Nephron progenitor cell (in vitro differentiated cells): ENCODE results near the gene USP21.

Experiments used
- DNase-seq: peaks from one replicate; pipeline ENCODE4 v3.0.0; 2021
- H3K27ac Mint-ChIP-seq: 2 replicates; pipeline ENCODE4 v1.8.0; 2021; ENCODE audit warnings: mild to moderate bottlenecking, moderate library complexity, mixed read lengths
- H3K27me3 Mint-ChIP-seq: 2 replicates; pipeline ENCODE4 v1.8.0; 2021; ENCODE audit warnings: mild to moderate bottlenecking, low read depth, mixed read lengths; ENCODE audit not compliant: poor library complexity
- H3K36me3 Mint-ChIP-seq: 2 replicates; pipeline ENCODE4 v1.8.0; 2021; ENCODE audit warnings: low read depth, mixed read lengths
- H3K4me1 Mint-ChIP-seq: 2 replicates; pipeline ENCODE4 v1.8.0; 2021; ENCODE audit warnings: mixed read lengths
- H3K4me3 Mint-ChIP-seq: 2 replicates; pipeline ENCODE4 v1.8.0; 2021; ENCODE audit warnings: mild to moderate bottlenecking, moderate library complexity, mixed read lengths
- H3K9me3 Mint-ChIP-seq: 2 replicates; pipeline ENCODE4 v1.8.0; 2021; ENCODE audit warnings: mild to moderate bottlenecking, moderate library complexity, mixed read lengths
- TF ChIP-seq, protein P1 (sequence below): fragments of 200-600 bp; sonication (generic); IDR thresholded peaks from 2 replicates; pipeline ENCODE4 v1.5.0; 2021; ENCODE audit warnings: antibody characterized with exemption

USP21 gene

DNA sequence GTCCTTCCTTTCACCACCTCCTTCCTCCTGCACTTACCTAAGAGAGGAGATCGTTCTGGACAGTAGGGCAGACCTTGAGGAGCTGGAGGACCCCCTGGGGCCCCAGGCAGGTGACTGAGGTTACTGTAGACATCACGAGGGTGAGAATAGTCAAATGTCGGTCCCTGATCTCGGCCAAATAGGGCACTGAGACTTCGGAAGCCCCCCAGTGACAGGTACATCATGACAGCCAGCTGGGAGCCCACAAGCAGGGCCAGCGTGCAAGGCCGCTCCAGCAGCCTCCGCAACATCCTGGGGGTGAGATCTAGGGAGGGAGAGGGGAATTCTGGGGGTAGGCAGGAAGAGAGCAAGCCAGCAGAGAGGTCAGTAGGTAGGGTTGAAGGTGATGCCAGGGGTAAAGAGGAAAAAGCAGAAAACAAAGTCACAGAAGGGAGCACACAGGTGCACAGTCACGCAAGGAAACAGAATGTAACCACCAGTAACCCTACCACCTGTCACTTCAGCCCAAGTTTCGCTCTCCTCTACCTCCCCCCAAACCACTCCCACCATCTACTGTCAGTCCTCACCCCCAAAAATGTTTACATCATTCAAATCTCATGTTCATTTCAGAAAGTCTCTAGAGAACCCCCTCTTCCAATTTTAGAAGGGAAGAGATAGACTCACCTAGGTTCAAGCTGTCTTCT is 16.6 kb downstream of the USP21 start:
- Mint-ChIP-seq H3K4me3 (peak overlapping the region; percentile 100), H3K9me3 (no peaks in the 10 kb centered on the region), H3K4me1 (peaks cover 31% of the 10 kb centered on the region), H3K27ac (no peak overlapping the region), H3K36me3 (peaks cover 35% of the 10 kb centered on the region), H3K27me3 (peaks cover 2% of the 10 kb centered on the region)
- TF ChIP-seq, protein P1, sequence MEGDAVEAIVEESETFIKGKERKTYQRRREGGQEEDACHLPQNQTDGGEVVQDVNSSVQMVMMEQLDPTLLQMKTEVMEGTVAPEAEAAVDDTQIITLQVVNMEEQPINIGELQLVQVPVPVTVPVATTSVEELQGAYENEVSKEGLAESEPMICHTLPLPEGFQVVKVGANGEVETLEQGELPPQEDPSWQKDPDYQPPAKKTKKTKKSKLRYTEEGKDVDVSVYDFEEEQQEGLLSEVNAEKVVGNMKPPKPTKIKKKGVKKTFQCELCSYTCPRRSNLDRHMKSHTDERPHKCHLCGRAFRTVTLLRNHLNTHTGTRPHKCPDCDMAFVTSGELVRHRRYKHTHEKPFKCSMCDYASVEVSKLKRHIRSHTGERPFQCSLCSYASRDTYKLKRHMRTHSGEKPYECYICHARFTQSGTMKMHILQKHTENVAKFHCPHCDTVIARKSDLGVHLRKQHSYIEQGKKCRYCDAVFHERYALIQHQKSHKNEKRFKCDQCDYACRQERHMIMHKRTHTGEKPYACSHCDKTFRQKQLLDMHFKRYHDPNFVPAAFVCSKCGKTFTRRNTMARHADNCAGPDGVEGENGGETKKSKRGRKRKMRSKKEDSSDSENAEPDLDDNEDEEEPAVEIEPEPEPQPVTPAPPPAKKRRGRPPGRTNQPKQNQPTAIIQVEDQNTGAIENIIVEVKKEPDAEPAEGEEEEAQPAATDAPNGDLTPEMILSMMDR: no peak
- no peak for DNase-seq

- DNase-seq: no peak
- Mint-ChIP-seq H3K27me3 (peaks cover 2% of the 10 kb centered on the region), H3K4me3 (peak overlapping the region; percentile 100), H3K4me1 (peaks cover 31% of the 10 kb centered on the region), H3K36me3 (peaks cover 28% of the 10 kb centered on the region), H3K27ac (peak overlapping the region; percentile 86), H3K9me3 (no peaks in the 10 kb centered on the region)
- TF ChIP-seq, protein P1: no peak
Observed at GRCh38 chr1:161176468-161177111, 17.3 kb downstream of the USP21 start.

DNA sequence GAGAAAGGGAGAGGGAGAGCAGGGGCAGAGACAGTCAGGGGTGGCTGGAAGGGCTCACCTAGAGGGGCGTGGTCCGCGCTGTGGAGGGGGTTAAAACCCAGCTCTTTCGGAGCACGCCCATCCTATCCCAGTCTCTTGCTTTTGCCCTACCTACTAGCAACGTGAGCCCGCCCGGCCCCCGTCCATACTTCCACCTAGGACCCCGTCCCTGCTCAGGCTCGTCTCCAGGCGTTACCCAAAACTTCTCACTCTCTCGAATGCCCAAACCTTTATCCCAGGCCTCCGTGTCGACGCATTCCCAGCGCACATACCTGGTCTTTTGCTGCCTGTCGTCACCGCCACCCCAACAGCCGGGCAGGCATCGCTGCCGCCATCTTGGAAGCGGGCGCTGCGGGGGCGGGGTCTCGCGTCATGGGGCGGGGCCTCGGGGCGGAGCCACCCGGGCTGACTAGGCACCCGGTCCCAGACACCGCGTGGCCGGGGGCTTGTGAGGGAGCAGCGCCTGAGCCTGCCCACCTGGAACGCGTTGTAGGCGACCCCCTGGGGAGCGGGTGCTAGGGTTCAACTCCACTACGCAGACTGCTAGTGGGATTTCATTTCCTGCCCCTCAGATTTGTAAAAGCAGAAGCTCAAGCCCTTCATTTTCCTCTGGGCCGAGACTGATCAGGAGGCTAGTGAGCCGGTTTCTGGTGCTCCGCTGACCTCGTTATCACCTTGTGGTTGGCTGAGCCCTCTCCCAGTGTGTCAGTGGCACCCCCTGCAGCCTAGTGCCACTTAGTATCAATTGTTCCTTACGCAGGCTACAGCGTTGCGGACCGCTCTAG is 18.0 kb downstream of the USP21 start, which contains the start of gene B4GALT3:
B4GALT3 (minus strand) TSS at position 396 of the 824 bp plus-strand sequence. CDS start 1,447 bp downstream, outside the sequence.
- peak within 1 kb of the TSS; percentile 100 for H3K4me3 Mint-ChIP-seq
- peak; percentile 98 for DNase-seq
- peaks cover 31% of the 10 kb centered on the region for H3K4me1 Mint-ChIP-seq
- peak within 1 kb of the TSS; percentile 99 for H3K27ac Mint-ChIP-seq
- TF ChIP-seq, protein P1: no peak
- no peaks in the 10 kb centered on the region for H3K9me3 Mint-ChIP-seq
- H3K27me3 Mint-ChIP-seq: peaks cover 7% of the 10 kb centered on the region
- H3K36me3 Mint-ChIP-seq: peaks cover 23% of the 10 kb centered on the region

- Mint-ChIP-seq H3K27me3 (peaks cover 10% of the 10 kb centered on the region), H3K36me3 (peaks cover 18% of the 10 kb centered on the region), H3K4me3 (peak overlapping the region; percentile 100), H3K9me3 (no peaks in the 10 kb centered on the region), H3K27ac (no peak overlapping the region), H3K4me1 (peaks cover 31% of the 10 kb centered on the region)
- TF ChIP-seq, protein P1: no peak
- no peak for DNase-seq
Observed at GRCh38 chr1:161177936-161178244, 18.6 kb downstream of the USP21 start.

DNA sequence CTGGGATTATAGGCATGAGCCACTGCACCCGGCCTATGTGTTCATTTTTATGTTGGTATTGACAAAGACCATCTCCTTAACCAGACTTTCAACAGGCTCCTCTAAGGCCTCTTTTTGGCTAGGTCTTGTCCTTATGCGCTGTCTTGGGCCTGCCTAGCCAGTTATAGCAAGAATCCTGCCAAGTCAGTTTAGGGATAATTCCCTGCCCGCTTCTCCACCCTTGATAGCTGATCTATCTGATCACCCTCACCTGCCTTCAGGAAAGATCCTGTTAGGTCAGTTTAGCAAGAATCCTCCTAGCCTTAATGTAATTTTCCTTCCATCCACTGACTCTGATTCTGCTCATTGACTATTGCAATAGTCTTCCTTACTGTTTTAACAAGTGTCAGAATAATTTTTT is 20.4 kb downstream of the USP21 start:
- Mint-ChIP-seq H3K36me3 (peaks cover 1% of the 10 kb centered on the region), H3K4me1 (peaks cover 31% of the 10 kb centered on the region), H3K9me3 (no peaks in the 10 kb centered on the region), H3K27ac (no peak overlapping the region), H3K27me3 (peaks cover 12% of the 10 kb centered on the region), H3K4me3 (no peak overlapping the region)
- TF ChIP-seq, protein P1: no peak
- DNase-seq: no peak
